BJ (cell line): ENCODE data around the gene USH2A. TPM values are rescaled to one million over a fixed set of nuclear protein-coding genes. Genes with fewer than 3 reads are reported as not detected.

Source experiments
- CTCF ChIA-PET: fragments of 350-600 bp; formaldehyde crosslinking; extraction: SDS; loops from one replicate; lab custom pipeline; 2021; ENCODE audit warnings: antibody characterized with exemption, inconsistent platforms; lab: Yijun Ruan, JAX
- POLR2A ChIA-PET: fragments of 300-600 bp; sonication (Branson Sonifier 250); formaldehyde crosslinking; extraction: SDS; loops from one replicate; lab custom pipeline; 2021; ENCODE audit warnings: antibody characterized with exemption; lab: Charles Lee
- DNase-seq: peaks from one replicate; pipeline ENCODE4 v3.0.0-alpha.2; 2011; ENCODE audit warnings: low read depth
- H3K27me3 ChIP-seq: 2 replicates; pipeline ENCODE4 v1.6.0; 2011; ENCODE audit warnings: low read length; ENCODE audit not compliant: control insufficient read depth, insufficient read depth
- H3K36me3 ChIP-seq: 2 replicates; pipeline ENCODE4 v1.5.1; 2011; ENCODE audit warnings: low read length; ENCODE audit not compliant: control insufficient read depth, insufficient read depth
- H3K4me3 ChIP-seq: 2 replicates; pipeline ENCODE4 v1.5.1; 2011; ENCODE audit warnings: low read depth, mild to moderate bottlenecking, control low read depth, low read length
- polyA plus RNA-seq: library from polyadenylated mRNA; depleted of rRNA; stranded (reverse); fragments of >200 nt; gene quantifications from 2 replicates; pipeline ENCODE4 v1.2.3, GENCODE V29; 2011
- TF ChIP-seq, protein P1 (sequence below): IDR thresholded peaks from 2 replicates; pipeline ENCODE4 v1.5.1; 2011; ENCODE audit warnings: low read depth, mild to moderate bottlenecking, control low read depth, inconsistent platforms, low read length, moderate library complexity; ENCODE audit not compliant: insufficient read depth

The USH2A gene
- polyA plus RNA-seq, 1 experiment, result under 0.01 TPM

- Histone ChIP-seq H3K27me3 (no peaks in the 10 kb centered on the region), H3K4me3 (no peak overlapping the region), H3K36me3 (no peaks in the 10 kb centered on the region)
- POLR2A ChIA-PET, result no interaction called here
- TF ChIP-seq, protein P1, sequence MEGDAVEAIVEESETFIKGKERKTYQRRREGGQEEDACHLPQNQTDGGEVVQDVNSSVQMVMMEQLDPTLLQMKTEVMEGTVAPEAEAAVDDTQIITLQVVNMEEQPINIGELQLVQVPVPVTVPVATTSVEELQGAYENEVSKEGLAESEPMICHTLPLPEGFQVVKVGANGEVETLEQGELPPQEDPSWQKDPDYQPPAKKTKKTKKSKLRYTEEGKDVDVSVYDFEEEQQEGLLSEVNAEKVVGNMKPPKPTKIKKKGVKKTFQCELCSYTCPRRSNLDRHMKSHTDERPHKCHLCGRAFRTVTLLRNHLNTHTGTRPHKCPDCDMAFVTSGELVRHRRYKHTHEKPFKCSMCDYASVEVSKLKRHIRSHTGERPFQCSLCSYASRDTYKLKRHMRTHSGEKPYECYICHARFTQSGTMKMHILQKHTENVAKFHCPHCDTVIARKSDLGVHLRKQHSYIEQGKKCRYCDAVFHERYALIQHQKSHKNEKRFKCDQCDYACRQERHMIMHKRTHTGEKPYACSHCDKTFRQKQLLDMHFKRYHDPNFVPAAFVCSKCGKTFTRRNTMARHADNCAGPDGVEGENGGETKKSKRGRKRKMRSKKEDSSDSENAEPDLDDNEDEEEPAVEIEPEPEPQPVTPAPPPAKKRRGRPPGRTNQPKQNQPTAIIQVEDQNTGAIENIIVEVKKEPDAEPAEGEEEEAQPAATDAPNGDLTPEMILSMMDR, result no peak
- no peak for DNase-seq
- CTCF ChIA-PET, result no interaction called here
Observed at GRCh38 chr1:216410026-216410425, 13.2 kb downstream of the USH2A start.

GRCh38 chr1:216390956-216391355 lies 32.3 kb downstream of the USH2A start:
- ChIA-PET CTCF (no interaction called here), POLR2A (no interaction called here)
- Histone ChIP-seq H3K36me3 (no peaks in the 10 kb centered on the region), H3K4me3 (no peak overlapping the region), H3K27me3 (no peaks in the 10 kb centered on the region)
- no peak for DNase-seq
- TF ChIP-seq, protein P1, result no peak

DNA sequence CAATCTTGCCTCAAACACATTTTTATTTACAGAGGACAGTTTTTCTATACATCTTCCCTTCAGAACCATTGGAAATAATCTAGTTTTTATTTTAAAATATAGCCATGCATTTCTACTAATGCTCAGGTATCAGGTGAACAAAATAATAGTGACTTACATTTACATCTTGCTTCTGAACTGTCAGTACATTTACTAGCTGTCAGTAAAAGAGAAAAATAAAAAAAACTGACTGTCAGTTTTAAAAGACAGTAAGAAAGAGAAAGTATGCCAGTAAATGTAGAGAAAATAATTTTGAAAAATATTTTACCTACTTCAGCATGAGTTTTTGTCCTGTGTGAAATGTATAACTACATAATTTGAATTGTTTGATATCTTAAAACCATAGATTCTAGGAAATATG lies 33.5 kb downstream of the USH2A start:
- ChIA-PET POLR2A (no interaction called here), CTCF (no interaction called here)
- Histone ChIP-seq H3K36me3 (no peaks in the 10 kb centered on the region), H3K27me3 (no peaks in the 10 kb centered on the region), H3K4me3 (no peak overlapping the region)
- no peak for DNase-seq
- TF ChIP-seq, protein P1, result no peak

DNA sequence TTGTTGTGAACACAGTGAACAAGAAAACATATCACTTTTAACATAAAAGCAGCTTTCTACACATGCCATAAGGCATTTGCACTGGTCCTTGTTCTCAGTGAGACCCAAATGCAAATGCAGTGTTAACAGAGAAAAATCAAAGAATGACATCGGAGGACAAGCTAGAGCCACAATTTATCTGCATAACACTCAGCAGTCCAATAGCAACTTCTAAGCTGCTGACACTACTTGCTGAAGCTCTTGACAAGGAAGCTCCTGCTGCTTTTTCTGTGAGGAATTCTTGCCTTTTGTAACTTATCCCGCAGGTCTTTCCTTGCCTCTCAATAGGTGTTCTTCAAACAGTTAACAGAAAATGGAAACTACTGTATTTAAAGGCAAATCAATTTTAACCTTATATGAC lies 34.7 kb downstream of the USH2A start:
- H3K36me3 ChIP-seq, result no peaks in the 10 kb centered on the region
- CTCF ChIA-PET, result no interaction called here
- TF ChIP-seq, protein P1, result no peak
- H3K4me3 ChIP-seq, result no peak overlapping the region
- POLR2A ChIA-PET, result no interaction called here
- H3K27me3 ChIP-seq, result no peaks in the 10 kb centered on the region
- DNase-seq, result no peak

- ChIA-PET CTCF (no interaction called here), POLR2A (no interaction called here)
- no peak overlapping the region for H3K4me3 ChIP-seq
- DNase-seq, result no peak
- H3K36me3 ChIP-seq, result no peaks in the 10 kb centered on the region
- H3K27me3 ChIP-seq, result no peaks in the 10 kb centered on the region
- TF ChIP-seq, protein P1, result no peak
Observed at GRCh38 chr1:216387782-216388181, 35.5 kb downstream of the USH2A start.
